ENCODE measurements around the gene FAM163A. TPM values are rescaled to one million over a fixed set of nuclear protein-coding genes. Genes with fewer than 3 reads are reported as not detected.

Gene FAM163A
- total RNA-seq, 1 experiment from 2014 or later = not detected

- intact Hi-C loops (cut with micrococcal nuclease) = no loop called here
- Histone ChIP-seq H3K4me2 (ENCODE audit: low read length) (no peak overlapping the region), H3K9ac (ENCODE audit: low read length) (no peak overlapping the region), H3K79me2 (ENCODE audit: insufficient read depth, low read length) (no peaks in the 10 kb centered on the region), H4K20me1 (ENCODE audit: insufficient read depth) (no peaks in the 10 kb centered on the region), H3K9me2 (ENCODE audit: insufficient read depth) (no peaks in the 10 kb centered on the region), H3K4me3 (replicated peaks in 1 of 2; ENCODE audit: low read depth in 1 of 2, low read length in 2 of 2) (no peak overlapping the region), H2AFZ (ENCODE audit: low read depth, low read length, poor library complexity, severe bottlenecking) (no peak overlapping the region), H3K36me3 (ENCODE audit: control insufficient read depth in 1 of 2, insufficient read depth in 2 of 2, low read length in 2 of 2) (no peaks in the 10 kb centered on the region), H3K27ac (ENCODE audit: low read depth, low read length) (no peak overlapping the region), H3K4me1 (ENCODE audit: control insufficient read depth in 1 of 2, insufficient read depth in 2 of 2, low read length in 2 of 2) (no peaks in the 10 kb centered on the region), H3K27me3 (ENCODE audit: insufficient read depth, low read length) (peaks cover 22% of the 10 kb centered on the region), H3K9me3 (ENCODE audit: control insufficient read depth in 1 of 2, insufficient read depth in 1 of 2, low read depth in 1 of 2, low read length in 2 of 2) (no peaks in the 10 kb centered on the region)
- TF ChIP-seq YY1 (IDR thresholded peaks at IDR 0.05; ENCODE audit: extremely low read depth, insufficient replicate concordance, low read depth, low read length) (no peak), ELF1 (IDR thresholded peaks at IDR 0.05; ENCODE audit: borderline replicate concordance, low read depth) (no peak)
- TF ChIP-seq, protein P1, sequence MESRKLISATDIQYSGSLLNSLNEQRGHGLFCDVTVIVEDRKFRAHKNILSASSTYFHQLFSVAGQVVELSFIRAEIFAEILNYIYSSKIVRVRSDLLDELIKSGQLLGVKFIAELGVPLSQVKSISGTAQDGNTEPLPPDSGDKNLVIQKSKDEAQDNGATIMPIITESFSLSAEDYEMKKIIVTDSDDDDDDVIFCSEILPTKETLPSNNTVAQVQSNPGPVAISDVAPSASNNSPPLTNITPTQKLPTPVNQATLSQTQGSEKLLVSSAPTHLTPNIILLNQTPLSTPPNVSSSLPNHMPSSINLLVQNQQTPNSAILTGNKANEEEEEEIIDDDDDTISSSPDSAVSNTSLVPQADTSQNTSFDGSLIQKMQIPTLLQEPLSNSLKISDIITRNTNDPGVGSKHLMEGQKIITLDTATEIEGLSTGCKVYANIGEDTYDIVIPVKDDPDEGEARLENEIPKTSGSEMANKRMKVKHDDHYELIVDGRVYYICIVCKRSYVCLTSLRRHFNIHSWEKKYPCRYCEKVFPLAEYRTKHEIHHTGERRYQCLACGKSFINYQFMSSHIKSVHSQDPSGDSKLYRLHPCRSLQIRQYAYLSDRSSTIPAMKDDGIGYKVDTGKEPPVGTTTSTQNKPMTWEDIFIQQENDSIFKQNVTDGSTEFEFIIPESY (IDR thresholded peaks at IDR 0.05; ENCODE audit: extremely low read depth, insufficient replicate concordance, low read length) = no peak
- DNase-seq (ENCODE audit: low read depth, low spot score) (no peak), ATAC-seq (no peak)
- POLR2A ChIA-PET = no interaction called here
- CTCF ChIA-PET = interaction anchor here (1.5 kb wide), 1 partner anchor 24 kb away, joined by 5 read pairs; no protein-coding TSS in a partner anchor
- RAD21 ChIA-PET (ENCODE audit: low non-redundant PET in 1 of 2, low total read pairs in 2 of 2, uncharacterized antibody in 2 of 2, unreplicated experiment in 2 of 2) = no interaction called here
- no TSS peak for BruUV-seq (replicated peaks)
Measured at GRCh38 chr1:179729881-179730280, 13.2 kb upstream of the FAM163A start.

DNA sequence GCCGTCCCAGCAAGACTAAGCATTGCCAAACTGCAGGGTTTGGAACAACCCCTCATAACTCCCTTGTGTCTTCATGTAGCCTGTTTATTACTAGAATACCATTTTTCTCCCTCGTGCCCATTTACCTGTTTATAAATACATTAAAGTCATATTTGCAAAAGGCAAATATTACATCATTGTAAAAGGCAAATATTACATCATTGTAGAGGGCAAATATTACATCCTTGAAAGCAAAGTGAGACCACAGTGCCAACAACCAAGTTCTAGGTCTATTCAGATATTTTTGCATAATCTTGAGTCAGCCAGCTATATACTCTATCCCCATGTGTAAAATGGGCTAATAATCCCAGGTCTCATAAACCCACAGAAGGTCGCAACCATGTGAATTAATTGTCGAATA lies 11.4 kb upstream of the FAM163A start:
- no peaks in the 10 kb centered on the region for H3K79me2 ChIP-seq (ENCODE audit: insufficient read depth, low read length)
- ATAC-seq (no peak), DNase-seq (ENCODE audit: low read depth, low spot score) (no peak)
- H3K4me3 ChIP-seq (replicated peaks in 1 of 2; ENCODE audit: low read depth in 1 of 2, low read length in 2 of 2) = no peak overlapping the region
- H3K9me2 ChIP-seq (ENCODE audit: insufficient read depth) = no peaks in the 10 kb centered on the region
- POLR2A ChIA-PET = no interaction called here
- no peak overlapping the region for H3K27ac ChIP-seq (ENCODE audit: low read depth, low read length)
- H2AFZ ChIP-seq (ENCODE audit: low read depth, low read length, poor library complexity, severe bottlenecking) = no peak overlapping the region
- intact Hi-C loops (cut with micrococcal nuclease) = no loop called here
- H3K9me3 ChIP-seq (ENCODE audit: control insufficient read depth in 1 of 2, insufficient read depth in 1 of 2, low read depth in 1 of 2, low read length in 2 of 2) = no peaks in the 10 kb centered on the region
- no peak overlapping the region for H3K4me2 ChIP-seq (ENCODE audit: low read length)
- no peaks in the 10 kb centered on the region for H3K4me1 ChIP-seq (ENCODE audit: control insufficient read depth in 1 of 2, insufficient read depth in 2 of 2, low read length in 2 of 2)
- no peak for TF ChIP-seq EGR1 (IDR thresholded peaks at IDR 0.05; ENCODE audit: low read depth)
- no peak for TF ChIP-seq ZFX (IDR thresholded peaks at IDR 0.05)
- no peak for TF ChIP-seq FOSL1 (IDR thresholded peaks at IDR 0.05; ENCODE audit: low read depth)
- H3K9ac ChIP-seq (ENCODE audit: low read length) = no peak overlapping the region
- no peaks in the 10 kb centered on the region for H4K20me1 ChIP-seq (ENCODE audit: insufficient read depth)
- no peaks in the 10 kb centered on the region for H3K36me3 ChIP-seq (ENCODE audit: control insufficient read depth in 1 of 2, insufficient read depth in 2 of 2, low read length in 2 of 2)
- BruUV-seq (replicated peaks) = no TSS peak
- RAD21 ChIA-PET (ENCODE audit: low non-redundant PET in 1 of 2, low total read pairs in 2 of 2, uncharacterized antibody in 2 of 2, unreplicated experiment in 2 of 2) = no interaction called here
- CTCF ChIA-PET = interaction anchor here (1.1 kb wide), 1 partner anchor 25 kb away, joined by 3 read pairs; no protein-coding TSS in a partner anchor
- peaks cover 22% of the 10 kb centered on the region for H3K27me3 ChIP-seq (ENCODE audit: insufficient read depth, low read length)
